K562 (cell line): ENCODE results near the gene B3GALT4. TPM values are rescaled to one million over a fixed set of nuclear protein-coding genes. Genes with fewer than 3 reads are reported as not detected.

Experiments
- CEBPG ChIP-seq, 3 experiments: fragments of 200-800 bp in 1 of 3; sonication (Bioruptor generic) in 1 of 3; sonication (generic) in 1 of 3; formaldehyde crosslinking in 1 of 3; IDR thresholded peaks in 2 of 3; conservative IDR thresholded peaks in 1 of 3; 2 replicates each; pipeline versions ENCODE4 v1.6.1 to v1.8.0; 2016 to 2022; ENCODE audit warnings: missing compliant biosample characterization in 2 of 3, missing genetic modification characterization in 2 of 3, mild to moderate bottlenecking in 1 of 3, missing genetic modification reagents in 1 of 3
- FOSL1 ChIP-seq: fragments of 200-800 bp; sonication (Bioruptor generic); conservative IDR thresholded peaks from 2 replicates; pipeline ENCODE4 v1.6.1; 2016; ENCODE audit warnings: missing genetic modification characterization, missing compliant biosample characterization
- MTA1 ChIP-seq: fragments of 450-650 bp; IDR thresholded peaks from 2 replicates; pipeline ENCODE4 v1.6.1; 2017; ENCODE audit warnings: borderline replicate concordance
- POLR2AphosphoS5 ChIP-seq: IDR thresholded peaks from 2 replicates; pipeline ENCODE4 v1.6.1; 2011; ENCODE audit warnings: mild to moderate bottlenecking, low read depth, low read length, moderate library complexity; ENCODE audit not compliant: control insufficient read depth, insufficient read depth
- RFX5 ChIP-seq: IDR thresholded peaks from 2 replicates; pipeline ENCODE4 v1.6.1; 2011; ENCODE audit warnings: low read depth, mild to moderate bottlenecking, improper control_type of control experiment, low read length
- TCF15 ChIP-seq: fragments of 250-450 bp; sonication (Bioruptor Pico); IDR thresholded peaks from 2 replicates; pipeline ENCODE4 v1.8.0; 2022; ENCODE audit warnings: moderate library complexity, mild to moderate bottlenecking, inconsistent platforms
- ZBTB17 ChIP-seq: fragments of 450-650 bp; formaldehyde crosslinking; IDR thresholded peaks from 2 replicates; pipeline ENCODE4 v1.4.0; 2020; ENCODE audit warnings: mild to moderate bottlenecking
- ZBTB40 ChIP-seq, 2 experiments: fragments of 450-650 bp in 1 of 2; sonication (generic) in 1 of 2; formaldehyde crosslinking in 1 of 2; IDR thresholded peaks; 2 replicates each; pipeline versions ENCODE4 v1.7.1 to v1.9.0; 2016 to 2022; ENCODE audit warnings: inconsistent platforms in 1 of 2, mild to moderate bottlenecking in 1 of 2, missing genetic modification reagents in 1 of 2
- ZNF175 ChIP-seq: fragments of 200-800 bp; sonication (Bioruptor generic); IDR thresholded peaks from 2 replicates; pipeline ENCODE4 v1.6.1; 2016; ENCODE audit warnings: low read depth, mild to moderate bottlenecking, missing genetic modification characterization, missing compliant biosample characterization
- ZNF561 ChIP-seq: fragments of 450-650 bp; formaldehyde crosslinking; conservative IDR thresholded peaks from 2 replicates; pipeline ENCODE4 v1.4.0; 2020; ENCODE audit warnings: mild to moderate bottlenecking, moderate library complexity
- ZNF740 ChIP-seq, 3 experiments: fragments of 200-800 bp in 1 of 3; sonication (Bioruptor generic) in 1 of 3; sonication (generic) in 1 of 3; formaldehyde crosslinking in 1 of 3; IDR thresholded peaks; 2 replicates each; pipeline versions ENCODE4 v1.6.1 to v1.8.0; 2016 to 2022; ENCODE audit warnings: mild to moderate bottlenecking in 2 of 3, missing compliant biosample characterization in 2 of 3, missing genetic modification characterization in 2 of 3, missing genetic modification reagents in 1 of 3
- ZSCAN32 ChIP-seq: fragments of 450-650 bp; formaldehyde crosslinking; IDR thresholded peaks from 2 replicates; pipeline ENCODE4 v1.4.0; 2020; ENCODE audit warnings: mild to moderate bottlenecking, moderate library complexity
- ZZZ3 ChIP-seq: fragments of 450-650 bp; IDR thresholded peaks from 2 replicates; pipeline ENCODE4 v1.6.1; 2016; ENCODE audit warnings: antibody characterized with exemption, mild to moderate bottlenecking, moderate library complexity
- polyA plus RNA-seq, 8 experiments: library from polyadenylated mRNA; depleted of rRNA in 4 of 8; stranded (reverse) in 5 of 8; unstranded in 3 of 8; fragments of >200 nt; fragmentation: Nextera tagmentation in 2 of 8; fragmentation: Illumina TruSeq in 1 of 8; extraction: Ambion mirVana in 2 of 8; extraction: Trizol in 1 of 8; gene quantifications; 2 replicates each; pipeline versions ENCODE4 v1.2.1 to v1.2.3, GENCODE V29; 2011 to 2014; ENCODE audit warnings: inconsistent platforms in 1 of 8, missing spikeins in 1 of 8
- total RNA-seq, 7 experiments: library from RNA; depleted of rRNA in 6 of 7; stranded (reverse); fragments of >200 nt in 6 of 7; fragmentation: Illumina TruSeq in 2 of 7; extraction: Trizol in 2 of 7; gene quantifications; 2 replicates each; pipeline versions ENCODE4 v1.2.1 to v1.2.3, GENCODE V29; 2011 to 2021; ENCODE audit warnings: low replicate concordance in 1 of 7

The B3GALT4 gene
- total and polyA plus RNA-seq, 9 of the 15 experiments (the other 6 are each of a cell fraction or from before 2014, with no cell fraction given) = 0.11 to 1.3 (median 0.53) TPM; not detected in 1

GRCh38 chr6:33249732-33250630 lies 26.9 kb upstream of the B3GALT4 start (continued):
- TF ChIP-seq CEBPG (CRISPR knock-in tag; IDR thresholded peaks at IDR 0.05) (no peak), CEBPG (tag; conservative IDR thresholded peaks at IDR 0.05 in 1 of 2, IDR thresholded peaks at IDR 0.05 in 1 of 2) (no peak), POLR2AphosphoS5 (no peak; the same call in 1 of the 2 replicates), ZNF740 (CRISPR knock-in tag; IDR thresholded peaks at IDR 0.05) (no peak), ZNF740 (tag; IDR thresholded peaks at IDR 0.05) (no peak), ZBTB17 (CRISPR knock-in tag) (peak; percentile 75), RFX5 (no peak), ZZZ3 (no peak), ZBTB40 (IDR thresholded peaks at IDR 0.05) (peak; percentile 32; the same call in 1 of the 2 replicates), ZBTB40 (CRISPR knock-in tag; IDR thresholded peaks at IDR 0.05) (no peak), FOSL1 (tag) (0 out of 2 replicates have a peak, but pooled peaks have one; percentile 2), MTA1 (no peak), TCF15 (CRISPR knock-in tag) (no peak), ZSCAN32 (peak; percentile 8; the same call in 1 of the 2 replicates), ZNF561 (CRISPR knock-in tag) (no peak), ZNF175 (peak; percentile 47; the same call in 1 of the 2 replicates)
